Neural progenitor cell (in vitro differentiated cells): ENCODE measurements around the gene SEMA6C. TPM values are rescaled to one million over a fixed set of nuclear protein-coding genes. Genes with fewer than 3 reads are reported as not detected.

ENCODE experiments used
- DNase-seq: peaks from one replicate; pipeline ENCODE4 v3.0.0-alpha.2; 2016; ENCODE audit warnings: low spot score
- H2AFZ ChIP-seq: fragments of 200-600 bp; sonication (generic); replicated peaks from 2 replicates; pipeline ENCODE4 v1.6.1; 2016; ENCODE audit warnings: antibody characterized with exemption
- H3F3A ChIP-seq: fragments of 200-600 bp; sonication (generic); 2 replicates; pipeline ENCODE4 v1.6.1; 2016; ENCODE audit warnings: antibody characterized with exemption, low read depth
- H3K27ac ChIP-seq: fragments of 200-600 bp; sonication (generic); 2 replicates; pipeline ENCODE4 v1.5.1; 2016; ENCODE audit warnings: mild to moderate bottlenecking
- H3K27me3 ChIP-seq: fragments of 200-600 bp; sonication (generic); 2 replicates; pipeline ENCODE4 v1.6.1; 2016; ENCODE audit warnings: mild to moderate bottlenecking, moderate library complexity
- H3K36me3 ChIP-seq: fragments of 200-600 bp; sonication (generic); 2 replicates; pipeline ENCODE4 v1.5.1; 2016
- H3K4me1 ChIP-seq: fragments of 200-600 bp; sonication (generic); 2 replicates; pipeline ENCODE4 v1.6.1; 2016; ENCODE audit warnings: mixed run types
- H3K4me2 ChIP-seq: fragments of 200-600 bp; sonication (generic); 2 replicates; pipeline ENCODE4 v1.6.1; 2016
- H3K4me3 ChIP-seq: fragments of 200-600 bp; sonication (generic); 2 replicates; pipeline ENCODE4 v1.5.1; 2016
- H3K79me2 ChIP-seq: fragments of 200-600 bp; sonication (generic); 2 replicates; pipeline ENCODE4 v1.6.1; 2016; ENCODE audit warnings: low read depth
- H3K9ac ChIP-seq: fragments of 200-600 bp; sonication (generic); 2 replicates; pipeline ENCODE4 v1.6.1; 2016
- H3K9me3 ChIP-seq: fragments of 200-600 bp; sonication (generic); 2 replicates; pipeline ENCODE4 v1.5.1; 2016; ENCODE audit warnings: low read depth
- H4K20me1 ChIP-seq: fragments of 200-600 bp; sonication (generic); 2 replicates; pipeline ENCODE4 v1.6.1; 2016; ENCODE audit warnings: low read depth
- H3K27ac Mint-ChIP-seq: 3 replicates; pipeline ENCODE4 v1.8.0; 2021; ENCODE audit warnings: mixed read lengths
- H3K27me3 Mint-ChIP-seq: 2 replicates; pipeline ENCODE4 v1.8.0; 2022; ENCODE audit warnings: low read depth, mild to moderate bottlenecking, inconsistent platforms, moderate library complexity, mixed read lengths; ENCODE audit not compliant: insufficient read depth
- H3K36me3 Mint-ChIP-seq: 3 replicates; pipeline ENCODE4 v1.8.0; 2021; ENCODE audit warnings: mixed read lengths
- H3K4me1 Mint-ChIP-seq: 3 replicates; pipeline ENCODE4 v1.8.0; 2021; ENCODE audit warnings: mixed read lengths
- H3K4me3 Mint-ChIP-seq: 3 replicates; pipeline ENCODE4 v1.8.0; 2021; ENCODE audit warnings: mild to moderate bottlenecking, moderate library complexity, mixed read lengths
- H3K9me3 Mint-ChIP-seq: 3 replicates; pipeline ENCODE4 v1.8.0; 2020; ENCODE audit warnings: mixed read lengths
- EZH2 ChIP-seq: fragments of 200-600 bp; sonication (generic); IDR thresholded peaks from 2 replicates; pipeline ENCODE4 v1.6.1; 2017; ENCODE audit warnings: antibody characterized with exemption, mild to moderate bottlenecking, moderate library complexity
- EZH2phosphoT487 ChIP-seq: fragments of 200-600 bp; sonication (generic); IDR thresholded peaks from 2 replicates; pipeline ENCODE4 v1.6.1; 2017; ENCODE audit warnings: antibody characterized with exemption
- total RNA-seq: library from RNA; depleted of rRNA; stranded (reverse); fragments of >200 nt; gene quantifications from 2 replicates; pipeline ENCODE4 v1.2.3, GENCODE V29; 2015; ENCODE audit warnings: low replicate concordance
- TF ChIP-seq, protein P1 (sequence below): fragments of 200-600 bp; sonication (generic); IDR thresholded peaks from 2 replicates; pipeline ENCODE4 v1.5.1; 2017; ENCODE audit warnings: antibody characterized with exemption, mild to moderate bottlenecking

SEMA6C gene
- total RNA-seq, 1 donor from 2014 or later = 5.6 TPM

DNA sequence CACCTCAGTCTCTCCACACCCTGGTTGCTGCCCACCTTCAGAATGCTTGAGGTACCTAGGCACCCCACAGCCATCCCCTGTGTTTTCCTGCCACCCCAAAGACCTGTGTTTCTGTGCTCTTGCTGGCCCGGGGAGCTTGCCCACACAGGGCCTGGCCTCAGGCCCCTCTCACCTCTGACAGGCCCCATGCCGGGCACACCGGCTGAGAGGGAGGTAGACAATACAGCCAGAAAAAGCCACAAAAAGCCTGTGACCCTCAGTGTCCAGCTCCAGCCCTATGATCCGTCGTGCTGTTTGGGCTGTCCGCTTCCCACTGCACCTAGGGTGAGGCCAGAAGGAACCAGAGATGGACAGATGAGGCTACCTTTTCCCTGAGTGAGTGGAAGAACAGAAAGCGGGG lies 11.4 kb downstream of the SEMA6C start:
- no peaks in the 10 kb centered on the region for H3K36me3 ChIP-seq
- no peaks in the 10 kb centered on the region for H4K20me1 ChIP-seq
- Mint-ChIP-seq H3K27me3 (peaks cover 17% of the 10 kb centered on the region), H3K36me3 (peaks cover 34% of the 10 kb centered on the region), H3K4me1 (peaks cover 11% of the 10 kb centered on the region), H3K4me3 (no peak overlapping the region), H3K27ac (peak overlapping the region; percentile 60), H3K9me3 (no peaks in the 10 kb centered on the region)
- DNase-seq = no peak
- no peak overlapping the region for H3K27ac ChIP-seq
- TF ChIP-seq EZH2 (no peak), EZH2phosphoT487 (no peak)
- TF ChIP-seq, protein P1, sequence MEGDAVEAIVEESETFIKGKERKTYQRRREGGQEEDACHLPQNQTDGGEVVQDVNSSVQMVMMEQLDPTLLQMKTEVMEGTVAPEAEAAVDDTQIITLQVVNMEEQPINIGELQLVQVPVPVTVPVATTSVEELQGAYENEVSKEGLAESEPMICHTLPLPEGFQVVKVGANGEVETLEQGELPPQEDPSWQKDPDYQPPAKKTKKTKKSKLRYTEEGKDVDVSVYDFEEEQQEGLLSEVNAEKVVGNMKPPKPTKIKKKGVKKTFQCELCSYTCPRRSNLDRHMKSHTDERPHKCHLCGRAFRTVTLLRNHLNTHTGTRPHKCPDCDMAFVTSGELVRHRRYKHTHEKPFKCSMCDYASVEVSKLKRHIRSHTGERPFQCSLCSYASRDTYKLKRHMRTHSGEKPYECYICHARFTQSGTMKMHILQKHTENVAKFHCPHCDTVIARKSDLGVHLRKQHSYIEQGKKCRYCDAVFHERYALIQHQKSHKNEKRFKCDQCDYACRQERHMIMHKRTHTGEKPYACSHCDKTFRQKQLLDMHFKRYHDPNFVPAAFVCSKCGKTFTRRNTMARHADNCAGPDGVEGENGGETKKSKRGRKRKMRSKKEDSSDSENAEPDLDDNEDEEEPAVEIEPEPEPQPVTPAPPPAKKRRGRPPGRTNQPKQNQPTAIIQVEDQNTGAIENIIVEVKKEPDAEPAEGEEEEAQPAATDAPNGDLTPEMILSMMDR = no peak
- H3F3A ChIP-seq = peaks cover 24% of the 10 kb centered on the region
- H3K4me1 ChIP-seq = peaks cover 11% of the 10 kb centered on the region
- H3K4me3 ChIP-seq = no peak overlapping the region
- H3K4me2 ChIP-seq = no peak overlapping the region
- H3K9ac ChIP-seq = no peak overlapping the region
- H2AFZ ChIP-seq = no peak overlapping the region
- H3K9me3 ChIP-seq = no peaks in the 10 kb centered on the region
- no peaks in the 10 kb centered on the region for H3K79me2 ChIP-seq
- peaks cover 47% of the 10 kb centered on the region for H3K27me3 ChIP-seq

DNA sequence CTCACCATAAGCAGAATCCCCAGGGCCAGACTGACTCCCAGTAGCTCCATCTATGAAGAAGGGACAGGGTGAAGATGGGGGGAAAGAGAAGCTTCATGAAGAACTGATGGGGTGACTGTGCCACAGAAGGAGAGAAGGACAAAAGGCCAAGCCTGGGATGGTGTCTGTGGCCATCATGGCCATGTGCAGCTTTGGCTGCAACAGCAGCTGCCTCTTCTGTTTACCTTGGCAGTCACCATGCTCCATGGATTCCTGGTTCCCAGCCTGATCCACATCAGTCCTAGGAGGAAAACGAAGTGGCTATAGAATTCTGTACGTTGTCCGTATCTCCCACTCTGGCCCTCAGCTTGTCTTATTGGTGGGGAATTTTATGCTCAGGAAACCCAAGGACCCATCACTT lies 12.0 kb downstream of the SEMA6C start:
- Histone ChIP-seq H3K27me3 (peaks cover 52% of the 10 kb centered on the region), H3K4me3 (no peak overlapping the region), H4K20me1 (no peaks in the 10 kb centered on the region), H3K27ac (no peak overlapping the region), H2AFZ (no peak overlapping the region), H3F3A (peaks cover 29% of the 10 kb centered on the region), H3K36me3 (no peaks in the 10 kb centered on the region), H3K4me1 (peaks cover 11% of the 10 kb centered on the region), H3K4me2 (no peak overlapping the region), H3K79me2 (no peaks in the 10 kb centered on the region), H3K9ac (no peak overlapping the region), H3K9me3 (no peaks in the 10 kb centered on the region)
- DNase-seq = no peak
- H3K36me3 Mint-ChIP-seq = peaks cover 30% of the 10 kb centered on the region
- TF ChIP-seq, protein P1 = no peak
- TF ChIP-seq EZH2phosphoT487 (no peak), EZH2 (no peak)
- H3K27me3 Mint-ChIP-seq = peaks cover 17% of the 10 kb centered on the region
- H3K4me1 Mint-ChIP-seq = peaks cover 11% of the 10 kb centered on the region
- no peaks in the 10 kb centered on the region for H3K9me3 Mint-ChIP-seq
- no peak overlapping the region for H3K4me3 Mint-ChIP-seq
- no peak overlapping the region for H3K27ac Mint-ChIP-seq

DNA sequence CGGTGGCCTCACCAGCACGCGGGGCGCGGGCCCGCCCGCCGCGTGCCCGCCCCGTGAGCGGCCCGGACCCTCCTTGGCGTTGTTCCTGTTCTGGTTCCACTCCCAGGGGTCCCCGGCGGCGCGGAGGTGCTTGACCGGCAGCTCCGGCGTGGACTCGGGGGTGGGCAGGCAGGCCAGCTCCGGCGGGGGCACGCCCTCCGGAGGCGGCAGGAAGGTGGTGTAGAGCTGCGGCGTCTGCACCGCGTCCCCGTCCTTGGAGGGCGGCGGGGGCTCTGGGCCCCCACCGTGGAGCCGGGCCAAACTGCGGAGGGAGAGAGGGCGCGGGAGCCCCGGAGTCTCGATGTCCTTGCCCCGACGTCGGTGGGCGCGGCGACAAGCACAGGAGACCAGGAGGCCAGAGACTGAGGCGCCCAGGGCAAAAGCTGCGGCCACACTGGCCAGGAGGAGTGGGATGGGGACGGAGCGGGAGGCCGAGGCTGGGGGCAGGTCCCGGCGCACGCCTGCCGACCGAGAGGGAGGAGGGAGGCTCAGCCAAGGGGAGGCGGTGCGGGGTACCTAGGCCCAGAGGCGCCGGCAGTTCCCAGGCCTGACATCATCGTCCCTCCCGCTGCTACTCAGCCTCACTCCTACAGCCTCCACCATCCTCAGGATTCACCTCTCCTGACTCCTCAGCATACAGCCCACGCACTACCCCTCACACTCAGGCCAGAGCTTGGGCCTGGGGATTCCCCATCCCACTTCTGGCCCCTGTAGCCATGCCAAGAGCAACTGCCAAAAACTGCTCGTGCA lies 13.2 kb downstream of the SEMA6C start:
- H3K27ac Mint-ChIP-seq = no peak overlapping the region
- Histone ChIP-seq H3K27me3 (peaks cover 52% of the 10 kb centered on the region), H3F3A (peaks cover 29% of the 10 kb centered on the region), H4K20me1 (no peaks in the 10 kb centered on the region), H3K36me3 (no peaks in the 10 kb centered on the region), H2AFZ (no peak overlapping the region), H3K4me3 (peak overlapping the region; percentile 25), H3K79me2 (no peaks in the 10 kb centered on the region), H3K4me2 (peak overlapping the region; percentile 74), H3K27ac (no peak overlapping the region), H3K4me1 (peaks cover 11% of the 10 kb centered on the region), H3K9ac (no peak overlapping the region), H3K9me3 (no peaks in the 10 kb centered on the region)
- peaks cover 16% of the 10 kb centered on the region for H3K27me3 Mint-ChIP-seq
- peaks cover 11% of the 10 kb centered on the region for H3K4me1 Mint-ChIP-seq
- TF ChIP-seq, protein P1 = no peak
- TF ChIP-seq EZH2 (no peak), EZH2phosphoT487 (peak; percentile 3)
- H3K4me3 Mint-ChIP-seq = no peak overlapping the region
- DNase-seq = peak; percentile 41
- H3K36me3 Mint-ChIP-seq = peaks cover 27% of the 10 kb centered on the region
- H3K9me3 Mint-ChIP-seq = no peaks in the 10 kb centered on the region
